DOHH2 (cell line): Measurements from ENCODE around the gene CASP10.

Experiments
- H3F3A ChIP-seq: fragments of 200-600 bp; sonication (generic), shearing (Covaris generic); 2 replicates; pipeline ENCODE4 v1.6.0; 2016; ENCODE audit warnings: antibody characterized with exemption, mild to moderate bottlenecking; ENCODE audit not compliant: control insufficient read depth, insufficient read depth
- H3K27ac ChIP-seq: fragments of 200-600 bp; sonication (generic); 2 replicates; pipeline ENCODE4 v1.5.1; 2014; ENCODE audit warnings: low read depth, mild to moderate bottlenecking, low read length, moderate library complexity
- H3K27me3 ChIP-seq: fragments of 200-600 bp; sonication (generic); 2 replicates; pipeline ENCODE4 v1.6.1; 2014; ENCODE audit warnings: mild to moderate bottlenecking, low read length, mixed read lengths; ENCODE audit not compliant: control insufficient read depth
- H3K36me3 ChIP-seq: fragments of 200-600 bp; sonication (generic); 2 replicates; pipeline ENCODE4 v1.6.1; 2014; ENCODE audit warnings: mild to moderate bottlenecking, low read length, moderate library complexity, mixed read lengths; ENCODE audit not compliant: control insufficient read depth
- H3K4me1 ChIP-seq: fragments of 200-600 bp; sonication (generic); 2 replicates; pipeline ENCODE4 v1.6.1; 2014; ENCODE audit warnings: mild to moderate bottlenecking, low read length, mixed read lengths; ENCODE audit not compliant: control insufficient read depth
- H3K4me2 ChIP-seq: fragments of 200-600 bp; sonication (generic); 2 replicates; pipeline ENCODE4 v1.6.0; 2014; ENCODE audit warnings: mild to moderate bottlenecking, low read length, moderate library complexity
- H3K4me3 ChIP-seq: fragments of 200-600 bp; sonication (generic); 2 replicates; pipeline ENCODE4 v1.5.1; 2014; ENCODE audit warnings: mild to moderate bottlenecking, low read length, mixed read lengths
- H3K79me2 ChIP-seq: fragments of 200-600 bp; sonication (generic); 2 replicates; pipeline ENCODE4 v1.6.1; 2014; ENCODE audit warnings: mild to moderate bottlenecking, low read length, mixed read lengths; ENCODE audit not compliant: control insufficient read depth
- H3K9me2 ChIP-seq: fragments of 200-600 bp; sonication (generic); replicated peaks from 2 replicates; pipeline ENCODE4 v1.6.1; 2014; ENCODE audit warnings: mild to moderate bottlenecking, low read length, mixed read lengths; ENCODE audit not compliant: control insufficient read depth
- H3K9me3 ChIP-seq: fragments of 200-600 bp; sonication (generic); 2 replicates; pipeline ENCODE4 v1.6.1; 2014; ENCODE audit warnings: antibody characterized with exemption, low read length, mixed read lengths; ENCODE audit not compliant: control insufficient read depth, insufficient read depth
- H4K20me1 ChIP-seq: fragments of 200-600 bp; sonication (generic); 2 replicates; pipeline ENCODE4 v1.6.0; 2014; ENCODE audit warnings: low read depth, mild to moderate bottlenecking, antibody characterized with exemption, low read length, moderate library complexity; ENCODE audit not compliant: control insufficient read depth, insufficient read depth
- EZH2phosphoT487 ChIP-seq: fragments of 200-600 bp; sonication (generic); IDR thresholded peaks from 2 replicates; pipeline ENCODE4 v1.6.1; 2017; ENCODE audit warnings: borderline replicate concordance, mild to moderate bottlenecking, antibody characterized with exemption, low read length, moderate library complexity, mixed read lengths
- TF ChIP-seq, protein P1 (sequence below): fragments of 200-600 bp; sonication (generic); IDR thresholded peaks from one replicate; pipeline ENCODE4 v1.5.1; 2014; ENCODE audit warnings: antibody characterized with exemption, mild to moderate bottlenecking, low read depth, low read length; ENCODE audit not compliant: poor library complexity, severe bottlenecking

The CASP10 gene

DNA sequence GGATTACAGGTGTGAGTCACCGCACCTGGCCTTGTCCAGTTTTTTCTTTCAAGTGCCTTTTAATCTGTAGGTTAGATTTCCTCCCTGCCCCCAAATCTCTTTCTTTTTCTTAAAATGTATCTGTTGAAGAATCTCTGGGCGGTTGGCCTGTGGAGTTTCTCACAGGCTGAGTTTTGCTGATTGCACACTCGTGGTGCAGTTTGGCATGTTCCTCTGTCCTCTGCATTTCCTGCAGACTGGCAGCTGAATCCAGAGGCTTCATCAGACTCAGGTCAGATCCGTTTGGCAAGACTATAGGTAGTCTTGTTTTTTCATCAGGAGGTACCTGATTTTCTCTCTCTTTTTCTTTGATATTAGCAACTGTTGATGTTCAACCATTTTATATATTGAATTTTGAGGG is 5.5 kb downstream of the CASP10 start:
- H3K79me2 ChIP-seq = no peaks in the 10 kb centered on the region
- no peak overlapping the region for H3K4me2 ChIP-seq
- peaks cover 5% of the 10 kb centered on the region; the same call in 1 of the 2 replicates for H4K20me1 ChIP-seq
- H3K4me1 ChIP-seq = peaks cover 1% of the 10 kb centered on the region
- no peaks in the 10 kb centered on the region for H3F3A ChIP-seq
- no peaks in the 10 kb centered on the region for H3K36me3 ChIP-seq
- no peak for TF ChIP-seq EZH2phosphoT487
- TF ChIP-seq, protein P1, sequence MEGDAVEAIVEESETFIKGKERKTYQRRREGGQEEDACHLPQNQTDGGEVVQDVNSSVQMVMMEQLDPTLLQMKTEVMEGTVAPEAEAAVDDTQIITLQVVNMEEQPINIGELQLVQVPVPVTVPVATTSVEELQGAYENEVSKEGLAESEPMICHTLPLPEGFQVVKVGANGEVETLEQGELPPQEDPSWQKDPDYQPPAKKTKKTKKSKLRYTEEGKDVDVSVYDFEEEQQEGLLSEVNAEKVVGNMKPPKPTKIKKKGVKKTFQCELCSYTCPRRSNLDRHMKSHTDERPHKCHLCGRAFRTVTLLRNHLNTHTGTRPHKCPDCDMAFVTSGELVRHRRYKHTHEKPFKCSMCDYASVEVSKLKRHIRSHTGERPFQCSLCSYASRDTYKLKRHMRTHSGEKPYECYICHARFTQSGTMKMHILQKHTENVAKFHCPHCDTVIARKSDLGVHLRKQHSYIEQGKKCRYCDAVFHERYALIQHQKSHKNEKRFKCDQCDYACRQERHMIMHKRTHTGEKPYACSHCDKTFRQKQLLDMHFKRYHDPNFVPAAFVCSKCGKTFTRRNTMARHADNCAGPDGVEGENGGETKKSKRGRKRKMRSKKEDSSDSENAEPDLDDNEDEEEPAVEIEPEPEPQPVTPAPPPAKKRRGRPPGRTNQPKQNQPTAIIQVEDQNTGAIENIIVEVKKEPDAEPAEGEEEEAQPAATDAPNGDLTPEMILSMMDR = no peak
- H3K4me3 ChIP-seq = no peak overlapping the region
- no peaks in the 10 kb centered on the region for H3K9me3 ChIP-seq
- H3K27ac ChIP-seq = no peak overlapping the region
- no peaks in the 10 kb centered on the region for H3K9me2 ChIP-seq
- peaks cover 82% of the 10 kb centered on the region for H3K27me3 ChIP-seq

DNA sequence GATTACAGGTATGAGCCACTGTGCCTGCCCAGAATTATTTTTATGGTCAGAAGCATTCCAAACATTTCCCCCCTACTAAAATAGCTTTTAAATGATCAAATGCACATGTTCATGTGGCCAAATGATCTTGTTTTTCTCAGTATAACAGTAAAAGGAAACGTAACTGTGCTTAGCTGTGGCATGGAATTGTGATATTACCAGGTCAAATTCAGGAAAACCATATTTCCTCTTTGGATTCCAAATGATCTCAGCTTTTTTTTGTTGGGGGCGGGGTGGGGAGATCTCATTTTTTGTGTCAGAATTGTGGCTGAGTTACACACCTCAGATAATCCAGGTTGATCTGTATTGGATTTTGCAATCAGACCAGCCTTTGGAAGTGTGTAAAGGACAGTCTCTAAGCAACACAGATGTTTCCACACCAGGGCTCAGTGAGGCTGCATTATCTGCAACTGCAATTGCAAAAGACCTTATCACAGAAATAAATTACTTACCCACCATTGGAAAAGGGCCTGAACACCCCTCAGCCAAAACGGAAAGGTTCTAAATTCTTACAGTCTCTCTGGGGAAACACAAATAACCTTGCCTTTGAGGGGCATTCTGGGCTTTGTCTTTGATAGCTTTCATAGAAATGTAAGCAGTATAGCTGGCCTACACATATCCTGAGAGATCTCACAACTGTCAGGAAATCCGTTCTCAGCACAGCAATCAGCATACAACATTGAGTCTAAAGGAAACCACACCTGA is 8.4 kb downstream of the CASP10 start:
- H3K4me2 ChIP-seq = no peak overlapping the region
- peaks cover 7% of the 10 kb centered on the region for H3F3A ChIP-seq
- no peak overlapping the region for H3K27ac ChIP-seq

DNA sequence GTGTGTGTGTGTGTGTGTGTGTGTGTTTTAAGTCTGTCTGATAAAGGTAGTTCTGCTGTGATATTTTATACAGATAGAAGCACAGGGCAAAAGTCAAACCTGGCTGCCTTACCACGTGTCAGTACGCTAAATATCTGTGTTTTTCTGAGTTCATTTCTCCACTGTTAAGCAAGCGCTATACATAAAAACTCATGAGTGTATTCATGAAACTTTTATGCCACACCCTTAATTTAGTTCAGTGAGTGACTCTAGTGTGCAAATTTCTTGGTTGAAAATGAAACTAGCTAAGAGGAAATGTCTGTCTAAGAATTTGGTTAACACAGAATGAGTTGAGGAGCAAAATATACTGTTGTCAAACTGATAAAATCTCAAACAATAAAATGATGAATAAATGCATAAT is 11.2 kb downstream of the CASP10 start:
- no peak overlapping the region for H3K4me2 ChIP-seq

More for the DNA sequence above, 8.4 kb downstream of the CASP10 start:
- H3K79me2 ChIP-seq = no peaks in the 10 kb centered on the region
- TF ChIP-seq EZH2phosphoT487 = no peak
- TF ChIP-seq, protein P1 = no peak
- H3K27me3 ChIP-seq = peaks cover 76% of the 10 kb centered on the region
- no peak overlapping the region for H3K4me3 ChIP-seq
- no peaks in the 10 kb centered on the region for H3K9me3 ChIP-seq
- no peaks in the 10 kb centered on the region for H3K36me3 ChIP-seq
- peaks cover 8% of the 10 kb centered on the region for H4K20me1 ChIP-seq
- peaks cover 12% of the 10 kb centered on the region for H3K4me1 ChIP-seq
- no peaks in the 10 kb centered on the region for H3K9me2 ChIP-seq

More for the DNA sequence above, 11.2 kb downstream of the CASP10 start:
- Histone ChIP-seq H3K36me3 (no peaks in the 10 kb centered on the region), H3F3A (peaks cover 7% of the 10 kb centered on the region), H3K27me3 (peaks cover 67% of the 10 kb centered on the region), H3K27ac (no peak overlapping the region), H3K79me2 (no peaks in the 10 kb centered on the region), H4K20me1 (peaks cover 8% of the 10 kb centered on the region), H3K4me1 (peaks cover 12% of the 10 kb centered on the region), H3K9me2 (no peaks in the 10 kb centered on the region), H3K9me3 (no peaks in the 10 kb centered on the region), H3K4me3 (no peak overlapping the region)
- TF ChIP-seq, protein P1 = no peak
- no peak for TF ChIP-seq EZH2phosphoT487
